ENCODE measurements around the gene CST3.
"Not testable (repeated sequence)": the region's sequence is repeated elsewhere in the genome, so short reads cannot be mapped to it uniquely, and the experiment has no call there.

Gene CST3

DNA sequence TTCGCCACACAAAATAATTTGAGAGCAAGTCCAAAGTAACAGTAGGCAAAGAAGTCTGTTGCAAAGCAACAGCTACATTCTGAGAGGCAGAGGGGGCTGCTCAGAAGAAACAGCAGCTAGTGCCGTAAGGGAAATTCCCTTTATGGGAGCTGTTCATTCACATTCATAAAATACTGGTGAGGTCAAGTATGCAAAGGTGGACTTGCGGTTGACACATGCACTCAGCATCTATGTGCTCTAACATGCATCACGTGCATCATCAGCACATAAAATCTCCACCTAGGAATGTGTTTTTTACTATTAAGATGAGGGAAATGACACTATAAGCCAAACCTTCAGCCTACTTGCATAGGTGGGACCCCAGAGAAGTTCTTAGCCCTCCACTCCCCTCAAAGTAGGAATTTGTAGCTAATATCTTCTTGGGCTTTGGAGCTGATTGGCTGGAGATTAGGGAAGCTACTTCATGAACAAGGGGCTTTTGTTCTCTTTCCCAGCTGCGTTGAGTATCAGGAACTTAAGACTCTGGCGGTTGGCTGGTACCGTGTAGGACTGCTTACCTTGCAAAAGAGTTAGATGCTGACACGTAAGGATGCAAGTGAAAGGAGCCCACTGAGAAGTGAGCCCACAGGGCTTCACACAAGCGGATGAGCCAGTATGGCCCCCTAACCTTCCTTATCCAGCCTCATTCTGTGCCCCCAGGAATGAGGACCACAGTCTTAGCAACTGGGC is 12.4 kb downstream of the CST3 start:
- no peak for DNase-seq

DNA sequence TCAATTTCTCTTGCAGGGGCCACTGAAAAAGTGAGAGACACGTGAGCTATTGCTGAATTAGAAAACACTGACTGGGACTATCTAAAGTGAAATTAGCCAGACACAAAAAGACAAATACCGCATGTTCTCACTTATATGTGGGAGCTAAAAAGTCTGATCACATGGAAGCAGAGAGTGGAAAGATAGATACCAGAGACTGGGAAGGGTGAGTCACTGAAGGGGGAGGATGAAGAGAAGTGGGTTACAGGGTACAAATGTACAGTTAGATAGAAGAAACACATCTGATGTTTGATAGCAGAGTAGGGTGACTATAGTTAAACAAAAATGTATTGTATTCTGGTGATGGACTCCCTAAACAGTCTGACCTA is 13.4 kb downstream of the CST3 start:
- no peak for DNase-seq

DNA sequence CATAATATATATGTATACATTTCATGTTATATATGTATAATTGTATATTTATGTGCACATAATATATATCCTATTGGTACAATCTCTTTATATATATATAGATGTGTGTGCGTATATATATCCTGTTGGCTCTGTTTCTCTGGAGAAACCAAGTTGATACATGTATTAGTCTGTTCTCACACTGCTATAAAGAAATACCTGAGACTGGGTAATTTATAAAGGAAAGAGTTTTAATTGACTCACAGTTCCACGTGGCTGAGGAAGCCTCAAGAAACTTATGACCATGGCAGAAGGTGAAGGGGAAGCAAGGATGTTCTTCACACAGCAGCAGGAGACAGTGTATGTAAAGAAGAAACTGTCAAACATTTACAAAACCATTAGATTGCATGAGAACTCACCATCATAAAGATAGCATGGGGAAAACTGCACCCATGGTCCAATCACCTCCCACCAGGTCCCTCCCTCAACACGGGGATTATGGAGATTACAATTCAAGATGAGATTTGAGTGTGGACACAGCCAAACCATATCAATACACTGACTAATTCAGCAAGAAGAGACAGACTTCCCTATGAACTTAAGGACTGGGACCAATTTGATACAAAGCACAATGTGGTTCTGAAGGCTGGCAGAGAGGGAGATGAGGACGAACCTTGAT is 14.0 kb downstream of the CST3 start:
- DNase-seq, result no peak

DNA sequence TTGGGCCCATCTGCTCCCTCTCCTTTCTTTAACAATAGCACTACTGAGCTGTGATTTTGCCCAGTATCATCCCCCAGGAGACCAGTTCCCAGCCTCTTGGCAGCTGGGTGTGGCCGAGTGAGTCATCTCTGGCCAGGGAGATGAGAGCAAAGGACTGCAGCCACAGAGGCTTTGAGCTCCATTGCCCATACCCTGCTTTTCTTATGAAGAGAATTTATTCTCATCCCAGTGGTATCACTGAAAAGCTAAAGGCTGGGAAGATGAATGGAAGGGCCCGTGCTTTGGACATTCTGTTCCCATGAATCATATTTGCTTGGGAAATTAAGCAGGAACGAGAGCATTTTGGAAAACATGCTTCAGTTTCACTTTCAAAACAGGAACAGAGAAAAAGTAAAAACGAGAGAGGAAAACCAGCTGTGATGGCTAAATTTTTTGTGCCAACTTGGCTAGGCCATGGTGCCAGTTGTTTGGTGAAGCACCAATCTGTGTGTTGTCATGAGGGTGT is 14.9 kb downstream of the CST3 start:
- peak in 1 of 2 donors; percentile 19 for DNase-seq

- DNase-seq, result not testable (repeated sequence)
These were observed 15.4 kb downstream of the CST3 start for GRCh38 chr20:23622401-23622800.

DNA sequence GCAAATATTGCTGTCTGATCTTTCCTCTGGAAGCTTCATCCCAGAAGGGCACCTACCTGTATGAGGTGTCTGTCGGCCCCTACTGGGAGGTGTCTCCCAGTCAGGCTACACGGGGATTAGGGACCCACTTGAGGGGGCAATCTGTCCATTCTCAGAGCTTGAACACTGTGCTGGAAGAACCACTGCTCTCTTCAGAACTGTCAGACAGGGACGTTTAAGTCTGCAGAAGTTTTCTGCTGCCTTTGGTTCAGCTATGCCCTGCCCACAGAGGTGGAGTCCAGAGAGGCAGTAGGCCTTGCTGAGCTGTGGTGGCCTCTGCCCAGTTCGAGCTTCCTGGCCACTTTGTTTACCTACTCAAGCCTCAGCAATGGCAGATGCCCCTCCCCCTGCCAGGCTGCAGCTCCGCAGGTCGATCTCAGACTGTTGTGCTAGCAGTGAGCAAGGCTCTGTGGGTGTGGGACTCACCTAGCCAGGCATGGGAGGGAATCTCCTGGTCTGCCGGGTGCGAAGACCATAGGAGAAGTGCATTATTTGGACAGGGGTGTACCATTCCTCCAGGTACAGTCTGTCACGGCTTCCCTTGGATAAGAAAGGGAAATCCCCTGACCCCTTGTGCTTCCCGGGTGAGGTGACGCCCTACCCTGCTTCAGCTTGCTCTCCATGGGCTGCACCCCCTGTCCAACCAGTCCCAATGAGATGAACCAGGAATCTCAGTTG is 16.9 kb downstream of the CST3 start:
- DNase-seq, result not testable (repeated sequence)

GRCh38 chr20:23614163-23614562 is 23.6 kb downstream of the CST3 start:
- DNase-seq, result no peak

DNA sequence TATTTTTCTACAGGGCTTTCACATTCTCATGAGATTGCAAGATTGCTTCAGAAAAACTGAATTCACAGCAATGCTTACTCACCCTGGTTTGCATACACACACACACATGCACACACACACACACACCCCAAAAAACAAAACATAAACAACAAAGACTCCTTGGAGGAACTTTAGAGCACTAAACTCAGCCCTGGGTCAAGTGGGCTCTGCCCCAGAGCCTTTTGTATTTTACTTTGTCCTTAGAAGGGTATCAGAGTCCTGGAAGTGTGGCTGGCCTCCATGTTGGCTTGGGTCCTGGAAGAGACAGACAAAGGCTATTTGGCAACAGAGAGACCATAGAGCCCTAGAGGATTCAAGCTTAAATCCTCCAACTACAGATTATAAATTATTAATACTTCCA is 24.1 kb downstream of the CST3 start:
- DNase-seq, result no peak

DNA sequence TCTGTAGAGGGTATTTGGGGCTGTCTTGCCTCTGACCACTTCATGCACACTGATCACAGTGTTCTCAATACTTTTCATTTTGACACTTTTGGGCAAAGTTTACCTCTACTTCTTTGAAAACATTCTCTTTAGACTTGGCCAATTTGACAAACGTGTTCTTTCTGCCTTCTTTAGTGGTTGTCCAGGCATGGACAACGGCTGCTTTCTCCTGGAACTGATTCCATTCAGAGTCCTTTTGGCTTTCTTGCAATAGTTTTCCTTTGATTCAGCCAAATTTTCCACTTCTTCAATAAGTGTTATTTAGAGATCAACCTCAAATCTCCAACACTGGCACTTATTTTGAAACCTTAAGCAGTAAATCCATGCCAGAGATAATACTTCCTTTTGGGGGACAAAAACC is 25.4 kb downstream of the CST3 start:
- no peak for DNase-seq

DNA sequence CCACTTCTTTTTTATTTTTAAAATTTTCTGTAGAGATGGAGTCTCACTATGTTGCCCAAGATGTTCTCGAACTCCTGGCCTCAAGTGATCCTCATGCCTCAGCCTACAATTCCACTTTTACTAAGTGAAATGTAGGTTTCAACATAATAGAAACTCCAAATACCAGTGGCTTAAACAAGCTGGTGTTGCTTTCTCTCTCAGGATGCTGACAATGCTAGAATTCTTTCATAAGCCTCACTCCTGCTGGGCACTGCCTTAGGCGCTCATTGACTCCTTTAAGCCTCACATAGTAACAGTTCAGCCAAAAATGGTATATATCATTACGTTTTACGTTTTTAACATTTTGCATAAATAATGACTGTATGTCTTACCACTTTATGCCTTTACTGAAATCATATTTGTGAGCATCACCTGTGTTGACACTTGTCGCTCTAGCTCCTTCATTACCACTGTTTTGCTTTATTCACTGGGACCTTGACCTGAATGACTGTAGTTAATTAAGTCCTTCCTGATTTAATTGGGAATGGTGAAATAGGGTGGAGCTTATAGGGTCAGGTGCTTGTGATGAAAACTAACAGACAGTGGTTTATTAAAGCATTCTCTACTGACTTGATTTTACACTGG is 28.2 kb downstream of the CST3 start:
- no peak for DNase-seq

GRCh38 chr20:23608251-23608846 is 29.4 kb downstream of the CST3 start:
- no peak for DNase-seq

DNA sequence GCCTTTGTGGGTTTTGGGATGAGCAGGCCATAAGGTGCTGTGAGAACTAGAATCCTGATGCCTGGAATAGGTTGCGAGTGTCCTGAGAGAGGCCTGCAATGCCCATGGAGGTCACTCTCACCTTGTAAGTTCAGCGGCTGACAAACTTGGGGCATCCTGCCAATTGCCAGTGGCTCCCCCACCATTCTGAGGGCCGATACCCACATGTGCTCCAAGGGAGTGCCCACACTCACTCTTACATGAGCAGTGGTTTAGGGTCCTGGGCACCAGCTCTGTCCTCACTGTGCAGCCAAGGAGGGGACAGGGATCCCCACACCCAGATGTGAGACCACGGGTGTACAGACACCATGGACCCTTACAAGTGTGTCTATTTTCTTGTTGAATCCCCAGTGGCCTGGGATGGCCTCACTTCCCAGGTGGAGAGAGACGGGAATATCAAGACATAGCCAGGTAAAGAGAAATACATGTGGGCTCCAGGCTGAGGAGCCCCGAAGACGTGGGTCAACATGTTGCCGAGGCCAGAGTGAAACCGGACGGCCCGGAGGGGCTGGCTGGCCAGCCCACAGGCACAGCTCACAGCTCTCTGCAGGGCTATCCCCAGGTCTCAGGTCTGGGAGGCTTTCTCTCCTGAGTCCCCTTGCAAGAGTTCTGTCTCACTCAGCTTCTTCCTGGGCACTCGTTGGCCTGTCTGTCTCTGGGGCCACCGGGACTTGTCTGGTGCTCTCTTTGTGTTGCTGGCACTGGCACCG is 30.1 kb downstream of the CST3 start:
- DNase-seq, result no peak

DNA sequence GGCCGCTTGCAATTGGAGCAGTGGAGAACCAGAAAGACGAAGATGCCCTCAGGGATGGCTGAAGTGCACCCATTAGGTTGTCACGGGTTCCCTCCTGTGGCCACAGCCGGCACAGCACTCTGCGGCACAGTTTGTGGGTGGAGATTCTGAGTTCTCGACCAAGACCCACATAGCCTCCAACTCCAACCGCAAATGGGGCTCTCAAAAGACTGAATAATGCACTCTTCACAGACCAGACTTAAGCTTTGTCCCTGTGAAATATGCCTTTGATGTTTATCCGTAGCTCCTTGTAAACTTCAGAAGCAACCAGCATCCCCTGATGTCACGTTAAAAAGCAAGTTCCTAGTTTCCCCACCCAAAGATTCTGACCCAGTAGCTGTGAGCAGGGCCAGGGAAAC is 31.1 kb downstream of the CST3 start:
- DNase-seq, result peak; percentile 61 to 73

- DNase-seq, result no peak
These were observed 31.7 kb downstream of the CST3 start, which contains the start of gene CST9 for GRCh38 chr20:23605867-23606651. Gene CST9, minus strand, starts transcription at chr20:23605917. Its CDS starts 53 bp downstream, at chr20:23605864.

DNA sequence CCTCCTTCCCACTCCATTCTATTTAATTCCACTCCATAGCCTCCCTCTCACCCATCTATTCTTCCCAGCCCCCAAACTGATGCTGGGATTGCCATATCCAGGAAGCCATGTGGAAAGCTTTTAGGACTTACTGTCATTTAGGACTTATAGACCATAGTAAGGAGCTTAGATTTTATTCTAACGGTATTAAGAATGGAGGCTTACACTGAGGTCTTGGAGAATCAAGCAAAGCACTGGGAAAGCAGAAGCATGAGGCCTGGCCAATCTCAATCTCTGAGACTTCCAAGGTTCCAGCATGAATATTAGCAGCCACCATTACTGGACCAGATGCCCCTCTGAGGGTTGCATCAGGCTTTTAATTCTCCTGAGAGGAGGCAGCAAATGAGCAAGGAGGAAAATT is 33.4 kb downstream of the CST3 start:
- DNase-seq, result no peak

DNA sequence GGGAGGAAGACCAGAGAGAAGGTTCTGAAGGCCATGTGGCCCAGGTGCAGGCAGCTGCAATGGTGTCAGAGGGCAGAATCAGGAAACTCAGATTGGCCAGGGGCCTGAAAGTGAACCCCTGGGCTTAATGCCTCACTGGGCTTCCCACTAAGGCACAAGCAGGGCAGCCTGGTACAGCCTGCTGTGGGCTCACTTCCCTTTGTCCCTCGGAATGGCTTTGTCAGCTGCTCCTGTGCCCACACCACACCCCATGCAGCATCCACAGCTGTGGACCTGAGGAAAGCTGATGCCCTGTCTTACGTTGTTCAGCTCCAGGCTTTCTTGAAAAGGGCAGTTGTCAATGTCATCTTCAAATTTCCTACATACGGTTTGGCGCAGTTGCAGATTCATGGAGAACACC is 34.4 kb downstream of the CST3 start:
- DNase-seq, result no peak

DNA sequence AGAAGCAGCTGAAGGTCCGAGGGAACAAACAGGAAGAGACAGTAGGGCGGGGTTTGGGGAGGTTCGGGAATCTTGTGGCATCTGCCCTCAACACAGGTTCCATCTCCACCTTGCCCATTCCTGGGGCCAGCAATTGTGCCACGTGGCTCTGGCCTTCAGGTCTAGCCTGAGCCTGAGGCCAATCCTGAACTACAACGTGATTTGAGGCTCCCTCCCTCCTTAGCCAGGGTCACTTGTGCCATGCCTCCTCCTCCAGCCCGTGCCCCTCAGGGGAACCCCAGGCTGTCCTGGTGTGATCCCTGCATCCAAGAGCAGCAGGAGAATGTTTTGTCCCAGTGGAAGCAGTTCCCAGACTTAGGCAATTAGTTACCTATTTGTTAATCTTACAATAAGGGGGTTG is 35.1 kb downstream of the CST3 start:
- DNase-seq, result no peak

GRCh38 chr20:23602241-23602640 is 35.5 kb downstream of the CST3 start:
- no peak for DNase-seq

- no peak for DNase-seq
These were observed 36.0 kb downstream of the CST3 start for GRCh38 chr20:23601715-23602114.

- DNase-seq, result no peak
These were observed 39.3 kb downstream of the CST3 start for GRCh38 chr20:23598481-23598880.

DNA sequence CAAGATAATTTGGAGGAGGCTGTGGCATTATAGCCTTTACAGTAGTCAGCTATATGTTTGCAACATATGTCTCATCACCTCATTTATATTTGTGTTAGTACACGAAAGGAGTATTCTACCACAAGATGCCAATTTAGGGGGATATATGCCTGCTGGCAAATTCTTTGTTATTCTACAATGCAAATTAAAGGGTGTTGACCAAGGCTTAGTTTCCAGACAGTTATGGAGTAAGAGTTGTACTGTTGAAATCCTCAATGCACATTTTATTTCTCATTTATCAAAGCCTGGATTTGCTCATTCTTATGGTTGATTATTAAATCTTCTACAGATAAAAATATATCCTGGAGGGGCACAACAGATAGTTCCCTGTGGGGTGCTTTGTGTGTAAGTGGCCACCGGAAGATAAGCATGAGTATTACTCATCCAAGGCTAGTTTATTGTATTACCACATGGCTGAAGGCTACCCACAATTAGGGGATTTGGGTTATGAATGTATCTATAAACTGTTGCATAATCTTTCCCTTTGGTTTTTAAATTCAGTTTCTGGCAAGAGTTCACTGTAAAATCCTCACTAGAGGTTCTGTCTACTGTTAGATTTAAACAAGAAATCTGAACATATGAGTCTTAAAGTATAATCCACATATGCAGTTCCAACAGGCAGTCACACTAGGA is 41.0 kb downstream of the CST3 start:
- no peak for DNase-seq
